K562 (cell line): ENCODE data around the gene PDF. TPM values are rescaled to one million over a fixed set of nuclear protein-coding genes. Genes with fewer than 3 reads are reported as not detected.

Experiments used
- CAMTA2 ChIP-seq: fragments of 250-450 bp; sonication (Bioruptor Pico); conservative IDR thresholded peaks from 2 replicates; pipeline ENCODE4 v1.5.1; 2022
- CREB1 ChIP-seq, 2 experiments: sonication (generic) in 1 of 2; formaldehyde crosslinking in 1 of 2; IDR thresholded peaks; 2 replicates each; pipeline versions ENCODE4 v1.6.1 to v1.8.0; 2012 to 2022; ENCODE audit warnings: inconsistent platforms in 1 of 2, mild to moderate bottlenecking in 1 of 2, missing genetic modification reagents in 1 of 2, moderate library complexity in 1 of 2
- CTBP1 ChIP-seq: fragments of 450-650 bp; IDR thresholded peaks from 2 replicates; pipeline ENCODE4 v1.6.1; 2016; ENCODE audit warnings: borderline replicate concordance
- ELF1 ChIP-seq: fragments of 200-800 bp; sonication (Bioruptor generic); IDR thresholded peaks from 2 replicates; pipeline ENCODE4 v1.6.1; 2016; ENCODE audit warnings: missing genetic modification characterization, missing compliant biosample characterization
- ELF2 ChIP-seq: fragments of 250-450 bp; sonication (Bioruptor Pico); IDR thresholded peaks from 2 replicates; pipeline ENCODE4 v1.5.0; 2021; ENCODE audit warnings: mild to moderate bottlenecking
- EP400 ChIP-seq: fragments of 450-650 bp; IDR thresholded peaks from 2 replicates; pipeline ENCODE4 v1.6.1; 2017; ENCODE audit warnings: antibody characterized with exemption, mild to moderate bottlenecking, moderate library complexity
- FOXP1 ChIP-seq: sonication (generic); formaldehyde crosslinking; IDR thresholded peaks from 2 replicates; pipeline ENCODE4 v1.8.0; 2022; ENCODE audit warnings: mild to moderate bottlenecking, missing genetic modification reagents
- KDM1A ChIP-seq, 2 experiments: fragments of 450-650 bp; IDR thresholded peaks; 2 replicates each; pipeline ENCODE4 v1.6.1; 2016; ENCODE audit warnings: mild to moderate bottlenecking in 2 of 2
- NFRKB ChIP-seq: fragments of 450-650 bp; IDR thresholded peaks from 2 replicates; pipeline ENCODE4 v1.6.1; 2016; ENCODE audit warnings: low read depth
- NR2C2 ChIP-seq, 2 experiments: fragments of 200-800 bp in 1 of 2; sonication (Bioruptor generic) in 1 of 2; sonication (generic) in 1 of 2; formaldehyde crosslinking in 1 of 2; IDR thresholded peaks; 2 replicates each; pipeline versions ENCODE4 v1.6.1 to v1.8.0; 2016 to 2022; ENCODE audit warnings: mild to moderate bottlenecking in 1 of 2, missing compliant biosample characterization in 1 of 2, missing genetic modification characterization in 1 of 2, missing genetic modification reagents in 1 of 2
- NRF1 ChIP-seq, 2 experiments: fragments of 450-650 bp; IDR thresholded peaks in 1 of 2; conservative IDR thresholded peaks in 1 of 2; 2 replicates each; pipeline ENCODE4 v1.6.1; 2014; ENCODE audit warnings: mild to moderate bottlenecking in 2 of 2
- POLR2G ChIP-seq: fragments of 200-400 bp; formaldehyde crosslinking; IDR thresholded peaks from 2 replicates; pipeline ENCODE4 v1.6.1; 2017; ENCODE audit warnings: low read depth, mild to moderate bottlenecking, antibody characterized with exemption, low read length, moderate library complexity
- RB1 ChIP-seq: fragments of 450-650 bp; IDR thresholded peaks from 2 replicates; pipeline ENCODE4 v1.6.1; 2017; ENCODE audit warnings: low read depth, mild to moderate bottlenecking
- SRF ChIP-seq, 2 experiments: fragments of 250-450, 450-650 bp in 1 of 2; sonication (Bioruptor Pico) in 1 of 2; sonication (generic) in 1 of 2; formaldehyde crosslinking; IDR thresholded peaks; 2 replicates each; pipeline versions ENCODE4 v1.5.0 to v1.5.1; 2020 to 2022; ENCODE audit warnings: mild to moderate bottlenecking in 1 of 2, missing genetic modification reagents in 1 of 2
- TCF3 ChIP-seq: sonication (generic); formaldehyde crosslinking; IDR thresholded peaks from 2 replicates; pipeline ENCODE4 v1.4.0; 2020; ENCODE audit warnings: mild to moderate bottlenecking, missing genetic modification reagents
- TFAP4 ChIP-seq: sonication (generic); formaldehyde crosslinking; IDR thresholded peaks from 2 replicates; pipeline ENCODE4 v1.8.0; 2022; ENCODE audit warnings: missing genetic modification reagents, mild to moderate bottlenecking, moderate library complexity, borderline replicate concordance
- ZBTB43 ChIP-seq: sonication (generic); formaldehyde crosslinking; IDR thresholded peaks from 2 replicates; pipeline ENCODE4 v1.8.0; 2023; ENCODE audit warnings: mild to moderate bottlenecking, missing genetic modification reagents
- ZFP36 ChIP-seq: fragments of 150-350 bp; IDR thresholded peaks from 2 replicates; pipeline ENCODE4 v1.6.1; 2018; ENCODE audit warnings: low read length, low read depth; ENCODE audit not compliant: partially characterized antibody
- ZNF592 ChIP-seq: fragments of 450-650 bp; IDR thresholded peaks from 2 replicates; pipeline ENCODE4 v1.6.1; 2017; ENCODE audit warnings: antibody characterized with exemption, mild to moderate bottlenecking
- polyA plus RNA-seq, 8 experiments: library from polyadenylated mRNA; depleted of rRNA in 4 of 8; stranded (reverse) in 5 of 8; unstranded in 3 of 8; fragments of >200 nt; fragmentation: Nextera tagmentation in 2 of 8; fragmentation: Illumina TruSeq in 1 of 8; extraction: Ambion mirVana in 2 of 8; extraction: Trizol in 1 of 8; gene quantifications; 2 replicates each; pipeline versions ENCODE4 v1.2.1 to v1.2.3, GENCODE V29; 2011 to 2014; ENCODE audit warnings: inconsistent platforms in 1 of 8, missing spikeins in 1 of 8
- total RNA-seq, 7 experiments: library from RNA; depleted of rRNA in 6 of 7; stranded (reverse); fragments of >200 nt in 6 of 7; fragmentation: Illumina TruSeq in 2 of 7; extraction: Trizol in 2 of 7; gene quantifications; 2 replicates each; pipeline versions ENCODE4 v1.2.1 to v1.2.3, GENCODE V29; 2011 to 2021; ENCODE audit warnings: low replicate concordance in 1 of 7

PDF gene
- total and polyA plus RNA-seq, 9 of the 15 experiments (the other 6 are each of a cell fraction or from before 2014, with no cell fraction given) = 0.15 to 72.4 (median 5.6) TPM

GRCh38 chr16:69310653-69311532 is 19.5 kb downstream of the PDF start, which contains the start of gene VPS4A (continued):
- 0 out of 2 replicates have a peak, but pooled peaks have one; percentile 24 for TF ChIP-seq NFRKB
- TF ChIP-seq TCF3 (CRISPR knock-in tag) = no peak
- peak; percentile 58; the same call in 1 of the 2 replicates for TF ChIP-seq TFAP4 (CRISPR knock-in tag)
- TF ChIP-seq CREB1 (IDR thresholded peaks at IDR 0.05) = peak; percentile 41; the same call in 1 of the 2 replicates
- TF ChIP-seq CREB1 (CRISPR knock-in tag; IDR thresholded peaks at IDR 0.05) = peak; percentile 32; the same call in 1 of the 2 replicates
- peak; percentile 46; the same call in 1 of the 2 replicates for TF ChIP-seq ELF1 (tag)
- peak; percentile 20; the same call in 1 of the 2 replicates for TF ChIP-seq ELF2 (CRISPR knock-in tag)
- peak; percentile 42; the same call in 1 of the 2 replicates for TF ChIP-seq ZNF592
- TF ChIP-seq POLR2G = peak; percentile 95
- peak; percentile 93 for TF ChIP-seq CTBP1
- peak in 1 of 2 experiments; percentile 63; a peak in 2 of 4 replicates for TF ChIP-seq NRF1 (conservative IDR thresholded peaks at IDR 0.05 in 1 of 2, IDR thresholded peaks at IDR 0.05 in 1 of 2)
- TF ChIP-seq KDM1A (IDR thresholded peaks at IDR 0.05) = peak in 1 of 2 experiments; percentile 20; a peak in 1 of 4 replicates
- peak; percentile 84; the same call in 1 of the 2 replicates for TF ChIP-seq FOXP1 (CRISPR knock-in tag)
- 0 out of 2 replicates have a peak, but pooled peaks have one; percentile 21 for TF ChIP-seq NR2C2 (CRISPR knock-in tag; IDR thresholded peaks at IDR 0.05)
- TF ChIP-seq NR2C2 (tag; IDR thresholded peaks at IDR 0.05) = no peak
- peak; percentile 94 for TF ChIP-seq RB1
- no peak for TF ChIP-seq SRF (CRISPR knock-in tag; IDR thresholded peaks at IDR 0.05)
- TF ChIP-seq ZFP36 = no peak
- peak; percentile 38; the same call in 1 of the 2 replicates for TF ChIP-seq EP400
- 0 out of 2 replicates have a peak, but pooled peaks have one; percentile 9 for TF ChIP-seq ZBTB43 (CRISPR knock-in tag)
- peak; percentile 86; the same call in 1 of the 2 replicates for TF ChIP-seq CAMTA2
